GM23338 (cell line): Measurements from ENCODE around the gene WDSUB1. TPM values are rescaled to one million over a fixed set of nuclear protein-coding genes. Genes with fewer than 3 reads are reported as not detected.

Source experiments
- ATAC-seq: fragments of 200-7000 bp; cut with Tn5 transposase; 3 replicates; pipeline ENCODE4 v1.9.1; 2020
- DNase-seq: peaks from one replicate; pipeline ENCODE4 v3.0.0-alpha.2; 2015; ENCODE audit warnings: low spot score
- H2AFZ ChIP-seq: fragments of 200-600 bp; sonication (generic); 2 replicates; pipeline ENCODE4 v1.8.0; 2016; ENCODE audit warnings: antibody characterized with exemption, mild to moderate bottlenecking, moderate library complexity
- H3F3A ChIP-seq: fragments of 200-600 bp; sonication (generic); replicated peaks from 2 replicates; pipeline ENCODE4 v1.8.0; 2017; ENCODE audit warnings: antibody characterized with exemption, mixed run types, low read depth
- H3K27ac ChIP-seq: fragments of 200-600 bp; sonication (generic); 2 replicates; pipeline ENCODE4 v1.6.1; 2016; ENCODE audit warnings: low read depth
- H3K27me3 ChIP-seq: fragments of 200-600 bp; sonication (generic); 2 replicates; pipeline ENCODE4 v1.8.0; 2016; ENCODE audit warnings: mild to moderate bottlenecking, mixed run types, moderate library complexity; ENCODE audit not compliant: insufficient read depth
- H3K36me3 ChIP-seq: fragments of 200-600 bp; sonication (generic); 2 replicates; pipeline ENCODE4 v1.8.0; 2016; ENCODE audit warnings: mild to moderate bottlenecking; ENCODE audit not compliant: insufficient read depth
- H3K4me1 ChIP-seq: fragments of 200-600 bp; sonication (generic); 2 replicates; pipeline ENCODE4 v1.8.0; 2016; ENCODE audit warnings: mild to moderate bottlenecking, moderate library complexity; ENCODE audit not compliant: insufficient read depth
- H3K4me2 ChIP-seq: fragments of 200-600 bp; sonication (generic); 2 replicates; pipeline ENCODE4 v1.7.1; 2017; ENCODE audit warnings: mixed run types
- H3K4me3 ChIP-seq: fragments of 200-600 bp; sonication (generic); 2 replicates; pipeline ENCODE4 v1.6.1; 2016; ENCODE audit warnings: mixed run types
- H3K79me2 ChIP-seq: fragments of 200-600 bp; sonication (generic); replicated peaks from 2 replicates; pipeline ENCODE4 v1.8.0; 2017; ENCODE audit warnings: mild to moderate bottlenecking; ENCODE audit not compliant: insufficient read depth
- H3K9me2 ChIP-seq: fragments of 200-600 bp; sonication (generic); 2 replicates; pipeline ENCODE4 v1.8.0; 2017; ENCODE audit not compliant: insufficient read depth
- H4K20me1 ChIP-seq: fragments of 200-600 bp; sonication (generic); replicated peaks from 2 replicates; pipeline ENCODE4 v1.8.0; 2017; ENCODE audit warnings: mild to moderate bottlenecking; ENCODE audit not compliant: insufficient read depth
- H3K27ac Mint-ChIP-seq: 2 replicates; pipeline ENCODE4 v1.8.0; 2020; ENCODE audit warnings: inconsistent platforms, mild to moderate bottlenecking, moderate library complexity, mixed read lengths
- H3K27me3 Mint-ChIP-seq: 3 replicates; pipeline ENCODE4 v1.8.0; 2022; ENCODE audit warnings: low read depth, mild to moderate bottlenecking, moderate library complexity, mixed read lengths, inconsistent platforms; ENCODE audit not compliant: insufficient read depth, poor library complexity
- H3K36me3 Mint-ChIP-seq: 3 replicates; pipeline ENCODE4 v1.8.0; 2021; ENCODE audit warnings: low read depth, mild to moderate bottlenecking, inconsistent platforms, moderate library complexity, mixed read lengths
- H3K4me1 Mint-ChIP-seq: 3 replicates; pipeline ENCODE4 v1.8.0; 2020; ENCODE audit warnings: mild to moderate bottlenecking, inconsistent platforms, mixed read lengths
- H3K4me3 Mint-ChIP-seq: 3 replicates; pipeline ENCODE4 v1.8.0; 2021; ENCODE audit warnings: moderate library complexity, mild to moderate bottlenecking, inconsistent platforms, mixed read lengths
- H3K9me3 Mint-ChIP-seq: 3 replicates; pipeline ENCODE4 v1.8.0; 2020; ENCODE audit warnings: moderate library complexity, mild to moderate bottlenecking, inconsistent platforms, mixed read lengths
- CREB1 ChIP-seq: fragments of 250-450 bp; sonication (Bioruptor Pico); IDR thresholded peaks from 2 replicates; pipeline ENCODE4 v1.5.0; 2020; ENCODE audit warnings: low read depth, mild to moderate bottlenecking, moderate library complexity
- CTCF ChIP-seq, 2 experiments: fragments of 200-600 bp in 1 of 2; sonication (generic) in 1 of 2; conservative IDR thresholded peaks; 2 replicates each; pipeline versions ENCODE4 v1.5.1 to v1.6.1; 2016 to 2017; ENCODE audit warnings: antibody characterized with exemption in 2 of 2, low read depth in 2 of 2, mild to moderate bottlenecking in 2 of 2, moderate library complexity in 1 of 2
- EZH2 ChIP-seq: fragments of 200-600 bp; sonication (generic); IDR thresholded peaks from one replicate; pipeline ENCODE4 v1.8.0; 2017; ENCODE audit warnings: antibody characterized with exemption, mild to moderate bottlenecking, low read depth; ENCODE audit not compliant: unreplicated experiment
- EZH2phosphoT487 ChIP-seq: fragments of 200-600 bp; sonication (generic); IDR thresholded peaks from one replicate; pipeline ENCODE4 v1.8.1; 2018; ENCODE audit warnings: antibody characterized with exemption; ENCODE audit not compliant: unreplicated experiment
- JUNB ChIP-seq: IDR thresholded peaks from one replicate; pipeline ENCODE4 v1.6.1; 2016; ENCODE audit warnings: antibody characterized with exemption; ENCODE audit not compliant: unreplicated experiment
- NANOG ChIP-seq: IDR thresholded peaks from 2 replicates; pipeline ENCODE4 v1.6.1; 2016; ENCODE audit warnings: antibody characterized with exemption, borderline replicate concordance
- POLR2AphosphoS5 ChIP-seq: IDR thresholded peaks from 2 replicates; pipeline ENCODE4 v1.6.1; 2016; ENCODE audit warnings: antibody characterized with exemption, low read depth
- REST ChIP-seq: IDR thresholded peaks from one replicate; pipeline ENCODE4 v1.6.1; 2018; ENCODE audit warnings: antibody characterized with exemption; ENCODE audit not compliant: unreplicated experiment
- ZNF114 ChIP-seq: fragments of 250-450 bp; sonication (Bioruptor Pico); IDR thresholded peaks from 2 replicates; pipeline ENCODE4 v1.5.0; 2020; ENCODE audit warnings: mild to moderate bottlenecking, moderate library complexity
- ZNF331 ChIP-seq: fragments of 250-450 bp; sonication (Bioruptor Pico); IDR thresholded peaks from 2 replicates; pipeline ENCODE4 v1.5.0; 2020; ENCODE audit warnings: low read depth, mild to moderate bottlenecking, moderate library complexity
- polyA plus RNA-seq: library from polyadenylated mRNA; unstranded; fragments of >200 nt; fragmentation: Nextera tagmentation; extraction: Ambion mirVana; gene quantifications from 2 replicates; pipeline ENCODE4 v1.2.1, GENCODE V29; 2016
- total RNA-seq: library from RNA; depleted of rRNA; stranded (reverse); fragments of >200 nt; shearing (Covaris generic); gene quantifications from 2 replicates; pipeline ENCODE4 v1.2.3, GENCODE V29; 2014
- TF ChIP-seq, protein P1 (sequence below): IDR thresholded peaks from 2 replicates; pipeline ENCODE4 v1.6.1; 2016; ENCODE audit warnings: antibody characterized with exemption
- TF ChIP-seq, protein P2 (sequence below): fragments of 250-450 bp; sonication (Bioruptor Pico); IDR thresholded peaks from 2 replicates; pipeline ENCODE4 v1.5.0; 2020; ENCODE audit warnings: mild to moderate bottlenecking, moderate library complexity

The WDSUB1 gene
- total and polyA plus RNA-seq, 2 experiments from 2014 or later: 9.9 to 12.2 TPM

DNA sequence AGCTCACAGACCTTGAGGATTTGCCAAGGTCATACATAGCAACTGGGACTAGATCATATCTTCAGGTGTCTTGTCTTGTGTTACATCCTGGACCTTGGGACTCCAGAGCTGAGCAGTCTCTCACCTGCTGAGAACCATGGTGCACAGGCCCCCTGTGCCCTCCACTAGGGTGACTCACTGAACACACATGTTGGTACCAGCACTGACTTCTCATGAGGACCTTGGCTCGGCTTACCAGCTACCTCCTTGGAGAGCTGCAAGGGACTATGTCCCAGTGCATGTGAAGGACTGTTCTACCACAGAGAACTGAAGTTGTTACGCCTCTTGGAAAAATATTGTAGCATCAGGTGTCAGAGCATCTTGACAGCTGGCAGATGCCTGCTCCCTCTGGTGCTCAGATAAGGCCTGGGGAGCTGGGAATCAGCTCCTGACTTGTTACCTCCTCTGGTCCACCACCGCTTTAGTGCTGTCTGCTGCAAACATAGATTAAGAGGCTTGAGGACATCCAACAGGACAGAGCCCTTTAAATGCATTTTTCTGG lies 72.1 kb downstream of the WDSUB1 start:
- peaks cover 67% of the 10 kb centered on the region for H3K27me3 ChIP-seq
- peaks cover 3% of the 10 kb centered on the region for H4K20me1 ChIP-seq
- Mint-ChIP-seq H3K9me3 (no peaks in the 10 kb centered on the region; the same call in 2 of the 3 replicates), H3K4me1 (peaks cover 24% of the 10 kb centered on the region), H3K27ac (no peak overlapping the region), H3K27me3 (peaks cover 59% of the 10 kb centered on the region), H3K4me3 (no peak overlapping the region), H3K36me3 (no peaks in the 10 kb centered on the region; the same call in 2 of the 3 replicates)
- H2AFZ ChIP-seq: no peak overlapping the region
- no peak overlapping the region for H3K27ac ChIP-seq
- no peak overlapping the region for H3K4me2 ChIP-seq
- H3K9me2 ChIP-seq: no peaks in the 10 kb centered on the region
- H3K36me3 ChIP-seq: no peaks in the 10 kb centered on the region
- H3F3A ChIP-seq: no peaks in the 10 kb centered on the region
- H3K79me2 ChIP-seq: no peaks in the 10 kb centered on the region
- no peak for ATAC-seq
- DNase-seq: no peak
- H3K4me1 ChIP-seq: peaks cover 13% of the 10 kb centered on the region
- TF ChIP-seq ZNF114 (CRISPR knock-in tag) (no peak), CTCF (conservative IDR thresholded peaks at IDR 0.05; ENCODE audit: low read depth in 2 of 2) (no peak), EZH2phosphoT487 (no peak), ZNF331 (CRISPR knock-in tag) (no peak), REST (no peak), EZH2 (no peak), JUNB (no peak), POLR2AphosphoS5 (no peak), NANOG (no peak), CREB1 (CRISPR knock-in tag) (no peak)
- TF ChIP-seq, protein P1, sequence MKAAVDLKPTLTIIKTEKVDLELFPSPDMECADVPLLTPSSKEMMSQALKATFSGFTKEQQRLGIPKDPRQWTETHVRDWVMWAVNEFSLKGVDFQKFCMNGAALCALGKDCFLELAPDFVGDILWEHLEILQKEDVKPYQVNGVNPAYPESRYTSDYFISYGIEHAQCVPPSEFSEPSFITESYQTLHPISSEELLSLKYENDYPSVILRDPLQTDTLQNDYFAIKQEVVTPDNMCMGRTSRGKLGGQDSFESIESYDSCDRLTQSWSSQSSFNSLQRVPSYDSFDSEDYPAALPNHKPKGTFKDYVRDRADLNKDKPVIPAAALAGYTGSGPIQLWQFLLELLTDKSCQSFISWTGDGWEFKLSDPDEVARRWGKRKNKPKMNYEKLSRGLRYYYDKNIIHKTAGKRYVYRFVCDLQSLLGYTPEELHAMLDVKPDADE: no peak
- TF ChIP-seq, protein P2, sequence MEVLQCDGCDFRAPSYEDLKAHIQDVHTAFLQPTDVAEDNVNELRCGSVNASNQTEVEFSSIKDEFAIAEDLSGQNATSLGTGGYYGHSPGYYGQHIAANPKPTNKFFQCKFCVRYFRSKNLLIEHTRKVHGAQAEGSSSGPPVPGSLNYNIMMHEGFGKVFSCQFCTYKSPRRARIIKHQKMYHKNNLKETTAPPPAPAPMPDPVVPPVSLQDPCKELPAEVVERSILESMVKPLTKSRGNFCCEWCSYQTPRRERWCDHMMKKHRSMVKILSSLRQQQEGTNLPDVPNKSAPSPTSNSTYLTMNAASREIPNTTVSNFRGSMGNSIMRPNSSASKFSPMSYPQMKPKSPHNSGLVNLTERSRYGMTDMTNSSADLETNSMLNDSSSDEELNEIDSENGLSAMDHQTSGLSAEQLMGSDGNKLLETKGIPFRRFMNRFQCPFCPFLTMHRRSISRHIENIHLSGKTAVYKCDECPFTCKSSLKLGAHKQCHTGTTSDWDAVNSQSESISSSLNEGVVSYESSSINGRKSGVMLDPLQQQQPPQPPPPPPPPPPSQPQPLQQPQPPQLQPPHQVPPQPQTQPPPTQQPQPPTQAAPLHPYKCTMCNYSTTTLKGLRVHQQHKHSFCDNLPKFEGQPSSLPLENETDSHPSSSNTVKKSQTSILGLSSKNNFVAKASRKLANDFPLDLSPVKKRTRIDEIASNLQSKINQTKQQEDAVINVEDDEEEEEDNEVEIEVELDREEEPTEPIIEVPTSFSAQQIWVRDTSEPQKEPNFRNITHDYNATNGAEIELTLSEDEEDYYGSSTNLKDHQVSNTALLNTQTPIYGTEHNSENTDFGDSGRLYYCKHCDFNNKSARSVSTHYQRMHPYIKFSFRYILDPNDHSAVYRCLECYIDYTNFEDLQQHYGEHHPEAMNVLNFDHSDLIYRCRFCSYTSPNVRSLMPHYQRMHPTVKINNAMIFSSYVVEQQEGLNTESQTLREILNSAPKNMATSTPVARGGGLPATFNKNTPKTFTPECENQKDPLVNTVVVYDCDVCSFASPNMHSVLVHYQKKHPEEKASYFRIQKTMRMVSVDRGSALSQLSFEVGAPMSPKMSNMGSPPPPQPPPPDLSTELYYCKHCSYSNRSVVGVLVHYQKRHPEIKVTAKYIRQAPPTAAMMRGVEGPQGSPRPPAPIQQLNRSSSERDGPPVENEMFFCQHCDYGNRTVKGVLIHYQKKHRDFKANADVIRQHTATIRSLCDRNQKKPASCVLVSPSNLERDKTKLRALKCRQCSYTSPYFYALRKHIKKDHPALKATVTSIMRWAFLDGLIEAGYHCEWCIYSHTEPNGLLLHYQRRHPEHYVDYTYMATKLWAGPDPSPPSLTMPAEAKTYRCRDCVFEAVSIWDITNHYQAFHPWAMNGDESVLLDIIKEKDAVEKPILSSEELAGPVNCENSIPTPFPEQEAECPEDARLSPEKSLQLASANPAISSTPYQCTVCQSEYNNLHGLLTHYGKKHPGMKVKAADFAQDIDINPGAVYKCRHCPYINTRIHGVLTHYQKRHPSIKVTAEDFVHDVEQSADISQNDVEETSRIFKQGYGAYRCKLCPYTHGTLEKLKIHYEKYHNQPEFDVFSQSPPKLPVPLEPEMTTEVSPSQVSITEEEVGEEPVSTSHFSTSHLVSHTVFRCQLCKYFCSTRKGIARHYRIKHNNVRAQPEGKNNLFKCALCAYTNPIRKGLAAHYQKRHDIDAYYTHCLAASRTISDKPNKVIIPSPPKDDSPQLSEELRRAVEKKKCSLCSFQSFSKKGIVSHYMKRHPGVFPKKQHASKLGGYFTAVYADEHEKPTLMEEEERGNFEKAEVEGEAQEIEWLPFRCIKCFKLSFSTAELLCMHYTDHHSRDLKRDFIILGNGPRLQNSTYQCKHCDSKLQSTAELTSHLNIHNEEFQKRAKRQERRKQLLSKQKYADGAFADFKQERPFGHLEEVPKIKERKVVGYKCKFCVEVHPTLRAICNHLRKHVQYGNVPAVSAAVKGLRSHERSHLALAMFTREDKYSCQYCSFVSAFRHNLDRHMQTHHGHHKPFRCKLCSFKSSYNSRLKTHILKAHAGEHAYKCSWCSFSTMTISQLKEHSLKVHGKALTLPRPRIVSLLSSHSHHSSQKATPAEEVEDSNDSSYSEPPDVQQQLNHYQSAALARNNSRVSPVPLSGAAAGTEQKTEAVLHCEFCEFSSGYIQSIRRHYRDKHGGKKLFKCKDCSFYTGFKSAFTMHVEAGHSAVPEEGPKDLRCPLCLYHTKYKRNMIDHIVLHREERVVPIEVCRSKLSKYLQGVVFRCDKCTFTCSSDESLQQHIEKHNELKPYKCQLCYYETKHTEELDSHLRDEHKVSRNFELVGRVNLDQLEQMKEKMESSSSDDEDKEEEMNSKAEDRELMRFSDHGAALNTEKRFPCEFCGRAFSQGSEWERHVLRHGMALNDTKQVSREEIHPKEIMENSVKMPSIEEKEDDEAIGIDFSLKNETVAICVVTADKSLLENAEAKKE: no peak
- H3K4me3 ChIP-seq: no peak overlapping the region
